Activated naive CD4-positive, alpha-beta T cell treated with anti-CD3 and anti-CD28 coated beads, Interleukin-2, amount 10 ng/mL, durations not matched to agents 7 days and 5 days (primary cell): ENCODE data around the gene TLL2.

Source experiments
- CTCF ChIA-PET: fragments of 350-600 bp; sonication (Branson Sonifier 250); formaldehyde crosslinking; loops from one replicate; lab custom pipeline; 2021; ENCODE audit warnings: antibody characterized with exemption; lab: Charles Lee
- DNase-seq: peaks from one replicate; pipeline ENCODE4 v3.0.0-alpha.2; 2020
- H3K27ac Mint-ChIP-seq: one replicate; pipeline ENCODE4 v1.8.0; 2021; ENCODE audit warnings: mild to moderate bottlenecking, moderate library complexity, mixed read lengths
- H3K27me3 Mint-ChIP-seq: one replicate; pipeline ENCODE4 v1.8.0; 2021; ENCODE audit warnings: mild to moderate bottlenecking, mixed read lengths
- H3K36me3 Mint-ChIP-seq: one replicate; pipeline ENCODE4 v1.8.0; 2021; ENCODE audit warnings: mixed read lengths
- H3K4me1 Mint-ChIP-seq: one replicate; pipeline ENCODE4 v1.8.0; 2021; ENCODE audit warnings: mixed read lengths
- H3K4me3 Mint-ChIP-seq: one replicate; pipeline ENCODE4 v1.8.0; 2021; ENCODE audit warnings: mild to moderate bottlenecking, moderate library complexity, mixed read lengths
- H3K9me3 Mint-ChIP-seq: one replicate; pipeline ENCODE4 v1.8.0; 2021; ENCODE audit warnings: mixed read lengths

Gene TLL2

DNA sequence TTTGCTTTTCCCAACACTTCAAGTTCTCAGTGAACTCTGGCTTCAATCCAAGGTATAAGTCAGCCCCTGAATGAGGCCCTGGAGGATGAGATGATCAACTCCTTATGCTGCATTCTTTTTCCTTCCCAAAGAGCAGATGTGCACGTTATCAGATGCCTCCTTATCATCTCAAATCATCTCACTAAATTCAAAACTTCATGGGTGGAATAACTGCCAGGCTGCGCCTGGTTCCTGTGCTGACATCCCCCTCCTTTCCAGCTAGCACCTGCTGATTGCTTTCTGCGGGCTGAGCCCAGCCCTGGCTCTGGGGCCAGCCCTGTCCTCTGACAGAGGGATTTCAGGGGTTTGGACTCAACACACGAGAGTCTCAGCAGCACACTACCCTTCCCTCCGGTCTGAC lies 44.9 kb downstream of the TLL2 start:
- Mint-ChIP-seq H3K27me3 (peaks cover 59% of the 10 kb centered on the region), H3K4me3 (no peak overlapping the region), H3K9me3 (no peaks in the 10 kb centered on the region), H3K36me3 (no peaks in the 10 kb centered on the region), H3K27ac (no peak overlapping the region), H3K4me1 (no peaks in the 10 kb centered on the region)
- no peak for DNase-seq
- CTCF ChIA-PET = interaction anchor here (1.1 kb wide), 1 partner anchor 14 kb away, joined by 4 read pairs; no protein-coding TSS in a partner anchor

DNA sequence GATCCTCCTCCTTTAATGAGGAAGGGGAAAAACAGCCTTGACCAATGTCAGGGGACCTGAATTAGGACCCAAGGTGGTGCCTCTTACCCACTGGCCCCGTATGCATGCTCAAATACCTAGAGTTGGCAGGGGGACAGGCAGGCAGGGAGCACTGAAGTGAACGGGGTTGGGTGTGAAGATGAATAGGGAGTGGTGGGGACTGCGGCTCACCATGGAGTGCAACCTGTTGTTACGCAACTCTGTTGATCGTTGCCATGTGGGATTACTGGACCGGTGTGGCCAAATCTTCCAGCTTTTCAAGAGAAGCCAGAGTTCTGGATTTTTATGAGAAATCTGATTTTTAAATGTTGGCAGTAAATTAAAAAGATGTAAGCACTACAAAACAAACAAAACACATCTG lies 48.1 kb downstream of the TLL2 start:
- Mint-ChIP-seq H3K9me3 (peaks cover 2% of the 10 kb centered on the region), H3K27ac (no peak overlapping the region), H3K4me1 (no peaks in the 10 kb centered on the region), H3K4me3 (no peak overlapping the region), H3K36me3 (no peaks in the 10 kb centered on the region), H3K27me3 (peaks cover 57% of the 10 kb centered on the region)
- CTCF ChIA-PET = no interaction called here
- DNase-seq = no peak

DNA sequence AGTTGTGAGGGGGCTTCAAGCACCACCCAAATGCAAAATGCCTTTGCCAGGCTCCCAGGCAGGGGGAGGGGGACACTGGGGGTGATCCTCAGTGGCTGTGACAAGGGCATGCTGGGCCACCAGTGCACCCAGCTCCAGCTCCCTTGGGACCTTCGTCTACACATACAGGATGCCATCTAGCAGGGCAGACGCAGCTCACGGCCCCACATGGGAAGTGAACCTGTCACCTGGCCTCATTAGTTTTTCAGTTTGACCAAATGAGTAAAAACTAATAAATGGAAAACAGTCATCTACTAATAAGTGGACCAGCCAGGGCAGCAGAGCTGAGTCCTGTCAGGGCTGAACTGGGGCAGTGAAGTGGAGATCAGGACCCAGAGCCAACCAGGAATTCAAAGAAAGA lies 50.2 kb downstream of the TLL2 start:
- Mint-ChIP-seq H3K27me3 (peaks cover 38% of the 10 kb centered on the region), H3K4me3 (no peak overlapping the region), H3K9me3 (peaks cover 4% of the 10 kb centered on the region), H3K4me1 (no peaks in the 10 kb centered on the region), H3K36me3 (no peaks in the 10 kb centered on the region), H3K27ac (no peak overlapping the region)
- CTCF ChIA-PET = no interaction called here
- DNase-seq = no peak

DNA sequence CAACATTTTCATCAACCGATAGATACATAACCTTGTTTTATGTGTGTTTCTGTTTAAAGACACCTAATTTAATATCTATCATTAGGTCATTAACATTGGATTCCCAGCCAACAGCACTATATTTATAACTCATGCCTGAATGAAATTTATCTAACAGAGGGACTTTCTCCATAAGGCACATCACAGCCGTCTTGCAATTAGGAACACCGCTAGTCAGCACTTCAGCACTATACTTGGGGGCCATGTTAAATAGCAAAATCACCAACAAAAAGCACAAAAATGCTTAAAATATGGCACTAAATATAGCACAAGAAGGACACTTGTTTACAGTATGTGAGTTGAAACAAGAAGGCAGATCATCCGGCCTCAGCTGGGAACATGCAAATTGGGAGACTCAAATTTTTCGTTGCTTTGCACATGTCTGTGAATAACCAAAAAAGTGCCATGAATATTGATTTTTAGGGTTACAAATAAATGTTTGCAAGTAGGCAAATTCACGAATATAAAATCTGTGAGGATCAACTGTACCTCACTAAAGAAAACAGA lies 51.0 kb downstream of the TLL2 start:
- peaks cover 4% of the 10 kb centered on the region for H3K9me3 Mint-ChIP-seq
- CTCF ChIA-PET = no interaction called here
- no peak for DNase-seq
- H3K4me1 Mint-ChIP-seq = no peaks in the 10 kb centered on the region
- peaks cover 32% of the 10 kb centered on the region for H3K27me3 Mint-ChIP-seq
- no peak overlapping the region for H3K27ac Mint-ChIP-seq
- H3K36me3 Mint-ChIP-seq = no peaks in the 10 kb centered on the region
- H3K4me3 Mint-ChIP-seq = no peak overlapping the region

DNA sequence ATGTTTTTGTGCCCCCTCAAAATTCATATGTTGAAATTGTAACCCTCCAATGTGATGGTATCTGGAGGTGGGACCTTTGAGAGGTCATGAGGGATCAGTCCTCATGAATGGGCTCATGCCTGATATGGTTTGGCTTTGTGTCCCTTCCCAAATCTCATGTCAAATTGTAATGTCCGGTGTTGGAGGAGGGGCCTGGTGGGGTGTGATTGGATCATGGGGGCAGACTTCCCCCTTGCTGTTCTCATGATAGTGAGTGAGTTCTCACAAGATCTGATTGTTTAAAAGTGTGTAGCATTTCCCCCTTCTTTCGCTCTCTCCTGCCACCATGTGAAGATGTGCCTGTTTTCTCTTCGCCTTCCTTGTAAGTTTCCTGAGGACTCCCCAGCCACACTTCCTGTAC lies 53.4 kb downstream of the TLL2 start:
- Mint-ChIP-seq H3K9me3 (peaks cover 4% of the 10 kb centered on the region), H3K27ac (no peak overlapping the region), H3K36me3 (no peaks in the 10 kb centered on the region), H3K4me1 (no peaks in the 10 kb centered on the region), H3K4me3 (no peak overlapping the region), H3K27me3 (peaks cover 26% of the 10 kb centered on the region)
- DNase-seq = no peak
- CTCF ChIA-PET = no interaction called here

DNA sequence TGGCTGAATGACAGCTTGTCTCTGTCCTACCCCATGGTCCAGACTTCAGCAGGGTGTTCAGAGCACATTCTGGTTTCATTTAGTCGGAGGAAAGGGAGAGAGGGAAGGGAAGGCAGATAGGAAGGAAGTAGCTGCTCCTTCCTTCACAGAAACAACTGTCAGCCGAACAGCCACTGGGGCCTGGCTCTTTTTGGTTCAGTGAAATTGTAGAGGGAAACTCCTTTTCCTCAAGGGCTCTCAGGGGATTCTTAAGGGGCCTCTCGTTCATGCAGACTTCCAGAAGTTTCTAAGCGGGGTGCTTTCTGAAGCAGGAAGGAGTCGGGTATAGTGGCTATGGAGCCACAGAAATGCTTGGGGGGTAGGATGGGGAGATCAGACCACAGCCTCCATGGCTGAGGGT lies 56.4 kb downstream of the TLL2 start:
- H3K27me3 Mint-ChIP-seq = peaks cover 12% of the 10 kb centered on the region
- DNase-seq = no peak
- H3K36me3 Mint-ChIP-seq = no peaks in the 10 kb centered on the region
- H3K4me3 Mint-ChIP-seq = no peak overlapping the region
- H3K4me1 Mint-ChIP-seq = no peaks in the 10 kb centered on the region
- CTCF ChIA-PET = no interaction called here
- H3K27ac Mint-ChIP-seq = no peak overlapping the region
- peaks cover 4% of the 10 kb centered on the region for H3K9me3 Mint-ChIP-seq

DNA sequence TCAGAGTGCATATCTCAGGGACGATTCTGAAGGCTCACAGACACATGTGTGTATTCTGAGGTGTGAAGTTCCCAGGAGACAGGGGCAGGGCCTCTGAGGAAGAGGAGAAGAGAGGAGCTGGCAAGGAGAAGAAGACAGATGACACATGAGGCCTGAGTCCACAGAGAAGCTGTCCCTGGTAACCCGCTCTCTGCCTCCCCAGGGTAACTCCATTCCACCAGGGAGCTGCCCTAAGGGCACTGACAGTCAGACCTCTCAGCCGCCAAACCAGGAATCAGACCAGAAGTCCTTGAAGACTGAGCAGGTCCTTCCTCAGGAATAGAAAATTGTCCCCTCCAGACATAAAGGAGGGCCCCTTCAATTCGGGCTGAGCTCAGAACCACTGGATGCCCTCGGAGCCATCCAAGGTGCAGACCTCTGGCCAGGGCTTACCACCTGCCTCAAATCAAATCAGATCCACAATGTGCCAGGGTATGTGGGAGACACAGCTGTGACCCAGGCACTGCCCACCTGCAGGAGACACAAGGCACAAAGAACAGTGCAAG lies 57.4 kb downstream of the TLL2 start:
- peaks cover 4% of the 10 kb centered on the region for H3K9me3 Mint-ChIP-seq
- no peaks in the 10 kb centered on the region for H3K36me3 Mint-ChIP-seq
- CTCF ChIA-PET = interaction anchor here (1.0 to 1.1 kb wide), 2 partner anchors 10 to 61 kb away, joined by 4 read pairs; no protein-coding TSS in a partner anchor
- H3K4me3 Mint-ChIP-seq = no peak overlapping the region
- H3K27me3 Mint-ChIP-seq = peaks cover 9% of the 10 kb centered on the region
- DNase-seq = no peak
- no peak overlapping the region for H3K27ac Mint-ChIP-seq
- no peaks in the 10 kb centered on the region for H3K4me1 Mint-ChIP-seq

DNA sequence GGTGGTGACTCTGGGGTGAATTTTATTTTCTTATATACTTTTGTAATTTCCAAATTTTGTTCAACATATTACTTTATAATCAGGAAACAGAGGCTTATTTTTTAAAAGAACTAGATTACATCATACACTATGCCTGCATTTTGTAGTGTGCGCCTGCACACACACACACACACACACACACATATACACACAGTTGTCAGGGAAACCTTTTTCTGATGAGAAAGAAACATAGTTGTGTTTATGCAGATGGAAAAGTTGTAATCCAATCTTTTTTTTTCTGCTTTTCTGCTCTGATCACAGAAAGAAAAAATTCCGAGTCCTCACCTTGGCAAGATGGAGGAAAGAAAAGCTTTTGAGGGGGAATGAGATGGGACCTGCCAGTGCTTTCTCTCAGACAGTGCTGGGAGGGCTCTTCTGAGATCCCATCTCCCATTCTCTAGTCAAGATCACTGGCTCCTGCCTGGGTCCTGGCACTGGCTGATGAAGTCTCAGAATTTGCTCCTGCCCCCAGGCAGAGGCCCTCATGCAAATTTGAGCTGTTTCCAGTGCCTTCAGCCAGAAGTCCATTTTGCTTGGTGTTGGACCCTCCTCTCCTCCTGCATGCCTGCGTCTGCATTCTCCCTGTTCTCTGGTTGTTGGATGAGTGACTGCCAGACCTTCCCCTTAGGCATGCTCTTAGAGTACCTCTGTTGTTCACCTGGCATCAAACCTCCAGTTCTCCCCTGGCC lies 59.7 kb downstream of the TLL2 start:
- H3K9me3 Mint-ChIP-seq = no peaks in the 10 kb centered on the region
- H3K4me3 Mint-ChIP-seq = no peak overlapping the region
- peaks cover 9% of the 10 kb centered on the region for H3K27me3 Mint-ChIP-seq
- CTCF ChIA-PET = no interaction called here
- no peak for DNase-seq
- H3K36me3 Mint-ChIP-seq = no peaks in the 10 kb centered on the region
- no peak overlapping the region for H3K27ac Mint-ChIP-seq
- H3K4me1 Mint-ChIP-seq = no peaks in the 10 kb centered on the region

DNA sequence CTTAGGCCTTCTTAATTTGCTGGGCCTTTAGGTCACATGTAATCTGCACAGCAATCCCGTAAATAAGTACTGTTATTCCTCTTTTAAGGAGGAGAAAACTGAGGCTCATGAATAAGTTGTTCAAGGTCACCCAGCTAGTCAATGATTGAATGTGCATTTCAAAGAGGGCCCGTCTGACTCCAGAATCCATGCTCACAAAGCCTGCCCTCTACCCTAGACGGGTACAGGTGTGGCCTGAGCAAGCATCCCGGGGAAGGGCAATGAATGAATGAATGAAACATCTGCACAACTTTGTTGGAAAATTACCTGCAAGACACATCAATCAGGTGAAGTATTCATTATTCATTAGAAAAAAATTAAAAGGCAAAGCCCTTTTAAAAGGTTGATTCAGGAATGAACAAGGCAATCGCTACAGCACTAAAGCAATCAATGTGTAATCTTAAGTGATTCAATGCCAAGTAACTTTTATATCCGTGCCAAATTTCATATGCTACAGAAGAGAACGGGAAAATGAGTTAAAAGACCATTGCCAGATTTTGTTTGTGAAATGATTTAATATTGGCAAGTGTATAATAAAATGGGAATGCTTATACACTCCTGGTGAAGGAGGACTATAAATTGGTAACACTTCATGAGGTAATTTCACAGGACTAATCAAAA lies 61.1 kb downstream of the TLL2 start:
- CTCF ChIA-PET = no interaction called here
- peaks cover 9% of the 10 kb centered on the region for H3K27me3 Mint-ChIP-seq
- H3K4me3 Mint-ChIP-seq = no peak overlapping the region
- H3K27ac Mint-ChIP-seq = no peak overlapping the region
- H3K4me1 Mint-ChIP-seq = no peaks in the 10 kb centered on the region
- no peaks in the 10 kb centered on the region for H3K36me3 Mint-ChIP-seq
- no peaks in the 10 kb centered on the region for H3K9me3 Mint-ChIP-seq
- no peak for DNase-seq

DNA sequence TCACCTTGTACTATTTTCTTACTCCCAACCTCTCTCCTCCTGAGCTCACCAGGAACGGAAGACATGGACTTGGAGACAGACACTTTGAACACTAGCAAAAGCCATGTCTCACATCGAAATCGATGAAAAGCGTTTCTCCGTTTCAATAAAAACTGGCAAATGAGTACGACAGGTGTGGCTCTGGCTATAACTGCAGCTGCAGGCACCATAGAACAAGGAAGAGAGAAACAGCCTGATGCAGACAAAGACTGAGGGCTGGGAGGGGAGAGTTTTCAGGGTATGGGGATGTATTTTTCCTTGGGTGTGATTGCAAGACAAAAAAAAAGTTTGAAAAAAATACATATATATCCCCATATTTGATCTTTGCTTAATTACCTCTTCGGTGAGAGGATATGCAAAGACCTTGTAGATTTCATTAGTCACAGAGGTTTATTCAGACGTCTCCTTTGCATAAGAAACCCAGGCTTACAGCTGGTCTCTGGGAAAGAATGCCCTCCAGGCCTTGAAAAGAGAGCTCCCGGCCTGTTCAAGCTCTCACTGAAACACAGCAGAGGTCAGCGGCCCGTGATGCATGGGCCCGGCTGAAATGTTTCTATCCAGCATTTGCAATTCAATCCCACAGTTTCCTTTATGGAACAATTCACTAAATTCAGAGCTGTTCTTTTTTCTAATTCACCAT lies 63.1 kb downstream of the TLL2 start:
- no peak overlapping the region for H3K4me3 Mint-ChIP-seq
- H3K9me3 Mint-ChIP-seq = no peaks in the 10 kb centered on the region
- no peaks in the 10 kb centered on the region for H3K36me3 Mint-ChIP-seq
- H3K27me3 Mint-ChIP-seq = peaks cover 3% of the 10 kb centered on the region
- no peaks in the 10 kb centered on the region for H3K4me1 Mint-ChIP-seq
- H3K27ac Mint-ChIP-seq = no peak overlapping the region
- no peak for DNase-seq
- CTCF ChIA-PET = no interaction called here

DNA sequence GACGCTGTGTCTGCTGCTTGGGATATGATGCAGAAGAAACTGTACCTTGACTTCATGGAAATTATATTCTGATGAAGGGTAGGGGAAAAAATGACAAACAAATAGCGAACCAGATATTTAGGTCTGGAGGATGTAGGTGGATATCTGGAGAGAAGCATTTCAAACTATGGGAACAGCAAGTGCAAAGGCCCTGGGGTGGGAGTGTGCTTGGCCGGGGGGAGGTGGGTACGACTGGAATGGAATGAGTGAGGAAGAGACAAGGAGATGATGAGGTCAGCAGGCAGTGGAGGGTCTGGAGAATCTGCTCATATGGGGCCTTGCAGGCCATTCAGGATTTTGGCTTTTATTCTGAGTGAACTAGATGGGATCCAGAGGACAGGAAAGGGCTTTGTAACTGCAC lies 65.2 kb downstream of the TLL2 start:
- H3K9me3 Mint-ChIP-seq = no peaks in the 10 kb centered on the region

DNA sequence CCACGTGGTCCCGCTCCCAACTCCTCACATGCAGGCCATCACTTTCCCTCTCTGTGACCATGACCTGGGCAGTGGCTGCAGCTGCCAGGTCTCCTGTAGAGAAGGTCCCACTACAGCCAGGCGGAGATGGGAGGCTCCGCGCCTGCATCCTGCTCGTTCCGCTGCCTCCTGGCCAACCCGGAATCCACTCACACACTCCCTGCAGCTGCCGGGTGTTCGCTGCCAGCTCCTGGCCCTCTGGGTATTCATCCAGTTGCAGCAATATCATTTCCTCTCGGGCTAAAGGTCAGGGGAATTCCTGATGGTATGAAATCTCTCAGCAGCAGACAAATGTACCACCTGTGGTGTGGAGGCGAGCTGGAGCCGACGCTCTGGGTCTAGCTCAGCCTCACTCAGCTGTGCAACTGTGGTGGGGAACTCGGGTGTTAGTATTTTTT lies 65.7 kb downstream of the TLL2 start:
- H3K36me3 Mint-ChIP-seq = no peaks in the 10 kb centered on the region
- no peak overlapping the region for H3K27ac Mint-ChIP-seq
- CTCF ChIA-PET = no interaction called here
- no peak for DNase-seq
- peaks cover 10% of the 10 kb centered on the region for H3K27me3 Mint-ChIP-seq
- no peaks in the 10 kb centered on the region for H3K9me3 Mint-ChIP-seq
- H3K4me1 Mint-ChIP-seq = no peaks in the 10 kb centered on the region
- no peak overlapping the region for H3K4me3 Mint-ChIP-seq

More for the DNA sequence above, 65.2 kb downstream of the TLL2 start:
- no peak overlapping the region for H3K27ac Mint-ChIP-seq
- CTCF ChIA-PET = no interaction called here
- peaks cover 10% of the 10 kb centered on the region for H3K27me3 Mint-ChIP-seq
- H3K4me3 Mint-ChIP-seq = no peak overlapping the region
- H3K36me3 Mint-ChIP-seq = no peaks in the 10 kb centered on the region
- DNase-seq = no peak
- no peaks in the 10 kb centered on the region for H3K4me1 Mint-ChIP-seq

DNA sequence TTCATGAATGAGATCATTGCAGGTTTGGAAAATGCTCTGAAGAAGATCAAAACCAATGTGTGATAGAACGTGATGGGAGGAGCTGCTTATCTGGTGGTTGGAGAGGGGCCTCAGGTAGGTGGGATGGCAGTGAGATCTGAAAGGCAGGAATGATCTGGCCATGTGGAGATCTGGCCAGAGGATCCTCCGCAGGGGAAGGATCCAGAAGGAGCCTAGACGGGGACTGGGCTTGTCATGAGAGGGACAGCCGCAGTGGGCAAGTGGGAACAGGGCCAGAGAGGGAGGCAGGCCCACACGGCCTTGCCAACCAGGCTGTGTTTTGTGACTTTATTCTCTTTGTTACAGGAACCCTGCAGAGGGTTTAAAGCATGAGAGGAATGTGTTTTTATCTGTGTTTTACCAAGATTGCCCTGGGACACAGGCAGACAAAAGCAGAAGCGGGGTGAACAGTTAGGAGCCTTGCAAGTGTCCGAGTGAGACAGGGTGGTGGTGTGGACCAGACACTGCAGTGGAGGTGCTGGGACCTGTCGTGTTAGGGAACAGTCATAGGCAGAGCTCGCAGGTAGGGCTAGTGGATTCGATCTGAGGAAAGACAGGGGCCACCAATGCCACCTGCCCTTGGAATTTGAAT lies 66.6 kb downstream of the TLL2 start:
- Mint-ChIP-seq H3K27ac (no peak overlapping the region), H3K36me3 (no peaks in the 10 kb centered on the region), H3K9me3 (no peaks in the 10 kb centered on the region), H3K4me1 (no peaks in the 10 kb centered on the region), H3K4me3 (no peak overlapping the region), H3K27me3 (peaks cover 10% of the 10 kb centered on the region)
- DNase-seq = no peak
- CTCF ChIA-PET = no interaction called here
